IMR-90 (cell line): ENCODE measurements around the gene EEF1AKMT2.

Experiments
- BHLHE40 ChIP-seq: fragments of 150-350 bp; IDR thresholded peaks from 2 replicates; pipeline ENCODE4 v1.6.1; 2016; ENCODE audit warnings: mild to moderate bottlenecking, low read depth, low read length
- CTCF ChIP-seq: conservative IDR thresholded peaks from 2 replicates; pipeline ENCODE4 v1.5.1; 2012; ENCODE audit warnings: mild to moderate bottlenecking, low read depth, low read length, improper control_type of control experiment
- ELK1 ChIP-seq: fragments of 150-350 bp; IDR thresholded peaks from 2 replicates; pipeline ENCODE4 v1.6.1; 2016; ENCODE audit warnings: low read depth, mild to moderate bottlenecking, low read length, moderate library complexity, borderline replicate concordance
- MAFK ChIP-seq: IDR thresholded peaks from 2 replicates; pipeline ENCODE4 v1.6.1; 2012; ENCODE audit warnings: low read depth, low read length, improper control_type of control experiment
- MXI1 ChIP-seq: IDR thresholded peaks from 2 replicates; pipeline ENCODE4 v1.6.1; 2012; ENCODE audit warnings: low read depth, mild to moderate bottlenecking, low read length, moderate library complexity, borderline replicate concordance
- POLR2A ChIP-seq: IDR thresholded peaks from 2 replicates; pipeline ENCODE4 v1.6.1; 2012; ENCODE audit warnings: mild to moderate bottlenecking, low read depth, low read length
- RAD21 ChIP-seq: IDR thresholded peaks from 2 replicates; pipeline ENCODE4 v1.6.1; 2012; ENCODE audit warnings: low read length, improper control_type of control experiment
- RCOR1 ChIP-seq: IDR thresholded peaks from 2 replicates; pipeline ENCODE4 v1.6.1; 2012; ENCODE audit warnings: mild to moderate bottlenecking, low read length, improper control_type of control experiment; ENCODE audit not compliant: insufficient replicate concordance
- RFX5 ChIP-seq: IDR thresholded peaks from 2 replicates; pipeline ENCODE4 v1.8.0; 2012; ENCODE audit warnings: low read depth, mild to moderate bottlenecking, low read length, moderate library complexity
- SMC3 ChIP-seq: fragments of 150-350 bp; IDR thresholded peaks from 2 replicates; pipeline ENCODE4 v1.6.1; 2016; ENCODE audit warnings: low read depth, mild to moderate bottlenecking, antibody characterized with exemption, low read length, moderate library complexity
- USF2 ChIP-seq: fragments of 150-350 bp; IDR thresholded peaks from 2 replicates; pipeline ENCODE4 v1.6.1; 2017; ENCODE audit warnings: mild to moderate bottlenecking, antibody characterized with exemption, low read length, low read depth

GRCh38 chr10:124725791-124726190 is 65.9 kb downstream of the EEF1AKMT2 start:
- TF ChIP-seq CTCF (no peak), RAD21 (no peak), RFX5 (no peak), POLR2A (no peak), MAFK (no peak), MXI1 (no peak), USF2 (no peak), BHLHE40 (no peak), RCOR1 (no peak), SMC3 (no peak), ELK1 (no peak)
